GM23248 (cell line): ENCODE data around the gene DPY19L1. TPM values are rescaled to one million over a fixed set of nuclear protein-coding genes. Genes with fewer than 3 reads are reported as not detected.

Source experiments
- DNase-seq: peaks from one replicate; pipeline ENCODE4 v3.0.0-alpha.2; 2015
- H2AFZ ChIP-seq: fragments of 200-600 bp; sonication (generic); 2 replicates; pipeline ENCODE4 v1.6.1; 2016; ENCODE audit warnings: antibody characterized with exemption
- H3F3A ChIP-seq: fragments of 200-600 bp; sonication (generic); 2 replicates; pipeline ENCODE4 v1.6.1; 2016; ENCODE audit warnings: mild to moderate bottlenecking, antibody characterized with exemption, mixed run types; ENCODE audit not compliant: insufficient read depth
- H3K27ac ChIP-seq: fragments of 200-600 bp; sonication (generic); 2 replicates; pipeline ENCODE4 v1.5.1; 2016; ENCODE audit warnings: mild to moderate bottlenecking
- H3K27me3 ChIP-seq: fragments of 200-600 bp; sonication (generic); replicated peaks from 2 replicates; pipeline ENCODE4 v1.6.1; 2016; ENCODE audit warnings: mild to moderate bottlenecking; ENCODE audit not compliant: insufficient read depth
- H3K36me3 ChIP-seq: fragments of 200-600 bp; sonication (generic); 2 replicates; pipeline ENCODE4 v1.6.1; 2016; ENCODE audit warnings: low read depth, mild to moderate bottlenecking
- H3K4me1 ChIP-seq: fragments of 200-600 bp; sonication (generic); 2 replicates; pipeline ENCODE4 v1.6.1; 2016; ENCODE audit warnings: mild to moderate bottlenecking; ENCODE audit not compliant: insufficient read depth
- H3K4me2 ChIP-seq: fragments of 200-600 bp; sonication (generic); one replicate; pipeline ENCODE4 v1.6.1; 2016; ENCODE audit warnings: mild to moderate bottlenecking; ENCODE audit not compliant: unreplicated experiment
- H3K4me3 ChIP-seq: fragments of 200-600 bp; sonication (generic); 2 replicates; pipeline ENCODE4 v1.5.1; 2016; ENCODE audit warnings: mild to moderate bottlenecking
- H3K79me2 ChIP-seq: fragments of 200-600 bp; sonication (generic); 2 replicates; pipeline ENCODE4 v1.6.1; 2016; ENCODE audit warnings: mild to moderate bottlenecking; ENCODE audit not compliant: insufficient read depth
- H3K9ac ChIP-seq: fragments of 200-600 bp; sonication (generic); 2 replicates; pipeline ENCODE4 v1.6.1; 2016; ENCODE audit warnings: mild to moderate bottlenecking
- H3K9me2 ChIP-seq: fragments of 200-600 bp; sonication (generic); 2 replicates; pipeline ENCODE4 v1.6.1; 2016; ENCODE audit warnings: mixed run types, mild to moderate bottlenecking, moderate library complexity; ENCODE audit not compliant: insufficient read depth
- H3K9me3 ChIP-seq: fragments of 200-600 bp; sonication (generic); one replicate; pipeline ENCODE4 v1.6.1; 2017; ENCODE audit warnings: low read depth
- H4K20me1 ChIP-seq: fragments of 200-600 bp; sonication (generic); 2 replicates; pipeline ENCODE4 v1.6.0; 2016; ENCODE audit not compliant: insufficient read depth
- EZH2 ChIP-seq: fragments of 200-600 bp; sonication (generic); IDR thresholded peaks from 2 replicates; pipeline ENCODE4 v1.6.1; 2018; ENCODE audit warnings: antibody characterized with exemption, mild to moderate bottlenecking; ENCODE audit not compliant: insufficient read depth, poor library complexity, severe bottlenecking
- EZH2phosphoT487 ChIP-seq: fragments of 200-600 bp; sonication (generic); IDR thresholded peaks from 2 replicates; pipeline ENCODE4 v1.6.1; 2018; ENCODE audit warnings: antibody characterized with exemption, moderate library complexity, mild to moderate bottlenecking, low read depth; ENCODE audit not compliant: insufficient read depth
- WGBS, 2 experiments: methylation state at CpG; one replicate each; pipeline ENCODE4 v1.1.6; 2015 to 2017; ENCODE audit warnings: low lambda C conversion rate in 2 of 2, low coverage in 1 of 2; ENCODE audit errors: missing lambda C conversion rate in 2 of 2; 5-methylcytosine and 5-hydroxymethylcytosine counted together
- in situ Hi-C: fragments of 300-500 bp; cut with MboI; formaldehyde crosslinking; loops from 2 replicates; pipeline ENCODE4 v1.15.0; 2020
- polyA plus RNA-seq: library from polyadenylated mRNA; unstranded; fragments of >200 nt; fragmentation: Nextera tagmentation; extraction: Ambion mirVana; gene quantifications from 2 replicates; pipeline ENCODE4 v1.2.1, GENCODE V29; 2016
- total RNA-seq: library from RNA; depleted of rRNA; stranded (reverse); fragments of >200 nt; shearing (Covaris generic); gene quantifications from 2 replicates; pipeline ENCODE4 v1.2.3, GENCODE V29; 2014

The DPY19L1 gene
- total and polyA plus RNA-seq, 2 experiments from 2014 or later = 3.0 to 33.8 TPM

DNA sequence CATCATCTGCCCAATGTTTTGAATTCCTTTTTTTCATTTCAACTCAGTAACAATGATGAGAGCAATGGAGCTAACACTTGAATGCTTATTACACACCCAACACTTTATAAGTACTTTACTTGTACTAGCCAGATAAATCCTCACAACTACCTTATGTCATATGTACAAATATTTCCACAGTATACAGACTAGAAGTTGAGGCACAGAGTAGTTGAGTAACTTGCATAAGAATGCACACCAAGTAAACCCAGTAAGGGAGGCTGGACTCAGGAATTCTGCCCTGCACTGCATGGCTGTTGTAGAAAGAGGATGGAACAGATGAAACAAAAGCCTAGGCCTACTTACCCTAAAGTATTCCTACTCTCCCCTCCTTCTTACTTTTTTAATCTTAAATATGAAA lies 15.8 kb downstream of the DPY19L1 start:
- no peaks in the 10 kb centered on the region for H3F3A ChIP-seq
- H3K4me1 ChIP-seq = peaks cover 10% of the 10 kb centered on the region
- 0 out of 2 replicates have a peak, but pooled peaks cover 7% of the 10 kb centered on the region for H4K20me1 ChIP-seq
- no peak for DNase-seq
- H3K4me2 ChIP-seq = no peak overlapping the region
- TF ChIP-seq EZH2 (no peak), EZH2phosphoT487 (no peak)
- no peak overlapping the region for H3K4me3 ChIP-seq
- H3K9me2 ChIP-seq = no peaks in the 10 kb centered on the region
- H3K9me3 ChIP-seq = no peaks in the 10 kb centered on the region
- no peaks in the 10 kb centered on the region for H3K36me3 ChIP-seq
- no peak overlapping the region for H3K27ac ChIP-seq
- in situ Hi-C loops = no loop called here
- no peak overlapping the region for H3K9ac ChIP-seq
- no peak overlapping the region for H2AFZ ChIP-seq
- no peaks in the 10 kb centered on the region for H3K27me3 ChIP-seq
- H3K79me2 ChIP-seq = peaks cover 73% of the 10 kb centered on the region

GRCh38 chr7:35019801-35020200 lies 17.5 kb downstream of the DPY19L1 start:
- H3F3A ChIP-seq = no peaks in the 10 kb centered on the region
- WGBS, 2 experiments = 74 to 75% methylated on average over 3 of the region's 3 CpGs
- H3K4me2 ChIP-seq = no peak overlapping the region
- H3K9me2 ChIP-seq = no peaks in the 10 kb centered on the region
- DNase-seq = no peak
- no peaks in the 10 kb centered on the region for H3K9me3 ChIP-seq
- in situ Hi-C loops = no loop called here
- H3K4me1 ChIP-seq = no peaks in the 10 kb centered on the region
- 0 out of 2 replicates have a peak, but pooled peaks cover 7% of the 10 kb centered on the region for H4K20me1 ChIP-seq
- TF ChIP-seq EZH2 (no peak), EZH2phosphoT487 (no peak)
- no peak overlapping the region for H2AFZ ChIP-seq
- H3K4me3 ChIP-seq = no peak overlapping the region
- no peak overlapping the region for H3K9ac ChIP-seq
- 0 out of 2 replicates have a peak, but pooled peaks cover 8% of the 10 kb centered on the region for H3K36me3 ChIP-seq
- H3K27ac ChIP-seq = no peak overlapping the region
- H3K79me2 ChIP-seq = peaks cover 57% of the 10 kb centered on the region
- no peaks in the 10 kb centered on the region for H3K27me3 ChIP-seq

GRCh38 chr7:35019179-35019729 lies 18.0 kb downstream of the DPY19L1 start:
- 93 to 98% methylated on average over 2 of the region's 2 CpGs for WGBS, 2 experiments
- Histone ChIP-seq H3K36me3 (0 out of 2 replicates have a peak, but pooled peaks cover 8% of the 10 kb centered on the region), H3K4me3 (no peak overlapping the region), H3K9me3 (no peaks in the 10 kb centered on the region), H3K4me1 (no peaks in the 10 kb centered on the region), H3K27ac (no peak overlapping the region), H2AFZ (no peak overlapping the region), H4K20me1 (0 out of 2 replicates have a peak, but pooled peaks cover 3% of the 10 kb centered on the region), H3K4me2 (no peak overlapping the region), H3K27me3 (no peaks in the 10 kb centered on the region), H3K9ac (no peak overlapping the region), H3K79me2 (peaks cover 52% of the 10 kb centered on the region), H3K9me2 (no peaks in the 10 kb centered on the region), H3F3A (no peaks in the 10 kb centered on the region)
- TF ChIP-seq EZH2 (no peak), EZH2phosphoT487 (no peak)
- in situ Hi-C loops = no loop called here
- DNase-seq = no peak

DNA sequence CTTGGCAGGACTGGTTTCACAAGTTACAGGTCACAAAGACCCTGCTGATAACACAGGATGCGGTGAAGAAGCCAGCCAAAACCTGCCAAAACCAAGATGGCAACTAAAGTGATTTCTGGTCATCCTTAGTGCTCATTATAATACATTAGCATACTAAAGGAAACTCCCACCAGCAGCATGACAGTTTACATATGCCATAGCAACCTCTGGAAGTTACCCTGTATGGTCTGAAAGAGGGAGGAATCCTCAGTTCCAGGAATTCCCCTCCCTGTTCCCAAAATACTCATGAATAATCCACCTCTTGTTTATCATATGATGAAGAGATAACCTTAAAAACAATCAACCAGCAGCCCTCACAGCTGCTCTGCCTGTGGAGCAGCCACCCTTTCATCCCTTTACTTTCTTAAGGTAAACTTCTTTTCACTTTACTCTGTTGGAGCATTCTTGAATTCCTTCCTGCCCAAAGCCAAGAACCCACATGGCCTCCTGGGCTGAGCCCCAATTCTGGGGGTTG lies 21.9 kb downstream of the DPY19L1 start:
- H3K79me2 ChIP-seq = peaks cover 20% of the 10 kb centered on the region
- no peak overlapping the region for H3K9ac ChIP-seq
- no peak for DNase-seq
- H3K4me3 ChIP-seq = no peak overlapping the region
- no peaks in the 10 kb centered on the region for H3K27me3 ChIP-seq
- H3K4me1 ChIP-seq = no peaks in the 10 kb centered on the region
- H3K4me2 ChIP-seq = no peak overlapping the region
- H3K27ac ChIP-seq = no peak overlapping the region
- 0 out of 2 replicates have a peak, but pooled peaks cover 8% of the 10 kb centered on the region for H3K36me3 ChIP-seq
- in situ Hi-C loops = no loop called here
- 96 to 100% methylated on average over 1 of the region's 1 CpG for WGBS, 2 experiments
- no peaks in the 10 kb centered on the region for H3K9me3 ChIP-seq
- H4K20me1 ChIP-seq = no peaks in the 10 kb centered on the region
- H2AFZ ChIP-seq = no peak overlapping the region
- H3K9me2 ChIP-seq = no peaks in the 10 kb centered on the region
- TF ChIP-seq EZH2 = no peak
- TF ChIP-seq EZH2phosphoT487 = no peak
- H3F3A ChIP-seq = no peaks in the 10 kb centered on the region
